ENCODE data around the gene CGB3.
"Not testable (repeated sequence)": the region's sequence is repeated elsewhere in the genome, so short reads cannot be mapped to it uniquely, and the experiment has no call there.

Gene CGB3

DNA sequence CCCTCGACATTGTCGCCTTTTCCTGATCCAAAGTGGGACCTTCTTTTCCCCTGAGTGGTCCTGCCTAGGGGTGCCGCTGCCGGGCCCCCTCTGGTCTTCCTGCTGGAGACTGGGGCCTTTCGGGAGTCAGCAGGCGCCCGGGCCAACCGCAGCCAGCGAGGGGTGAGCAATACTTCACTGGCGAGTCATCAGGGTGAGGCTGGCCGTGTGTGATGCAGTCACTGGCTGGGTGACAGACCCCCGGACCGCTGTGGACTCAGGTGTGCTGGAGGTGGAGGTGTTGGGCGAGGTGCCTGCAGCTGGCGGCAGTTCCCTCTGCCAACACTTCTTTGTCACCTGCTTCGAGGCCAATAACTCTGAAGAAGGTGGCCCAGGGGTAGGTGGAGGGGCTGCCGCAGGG is 18.0 kb upstream of the CGB3 start:
- DNase-seq: peak; percentile 59

DNA sequence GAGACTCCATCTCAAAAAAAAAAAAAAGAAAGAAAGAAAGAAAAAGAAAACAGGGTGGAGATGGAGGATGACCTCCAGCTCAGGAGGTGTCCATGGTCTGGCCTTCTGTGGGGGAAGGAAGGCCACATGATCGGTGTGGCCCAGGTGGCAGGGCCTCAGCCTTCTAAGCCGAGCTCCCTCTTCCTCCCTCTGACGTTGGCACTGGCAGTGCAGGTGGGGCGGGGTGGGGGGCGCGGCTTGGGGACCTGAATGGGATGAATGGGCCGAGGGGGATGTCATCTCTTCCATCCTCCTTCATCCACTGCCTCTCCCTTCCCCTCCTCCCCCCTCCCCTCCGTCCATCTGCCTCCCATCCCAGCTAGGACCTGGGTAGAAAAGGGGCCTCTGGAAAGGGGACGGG is 15.6 kb upstream of the CGB3 start:
- not testable (repeated sequence) for DNase-seq

GRCh38 chr19:49038557-49039276 is 14.6 kb upstream of the CGB3 start:
- DNase-seq: peak; percentile 89

GRCh38 chr19:49038111-49038510 is 14.0 kb upstream of the CGB3 start:
- DNase-seq: not testable (repeated sequence)

- not testable (repeated sequence) for DNase-seq
These were observed 12.7 kb upstream of the CGB3 start, which contains the start of gene CGB1 for GRCh38 chr19:49036815-49037214. Gene CGB1, minus strand, starts transcription at chr19:49036895. Its CDS starts 184 bp downstream, at chr19:49036711.

DNA sequence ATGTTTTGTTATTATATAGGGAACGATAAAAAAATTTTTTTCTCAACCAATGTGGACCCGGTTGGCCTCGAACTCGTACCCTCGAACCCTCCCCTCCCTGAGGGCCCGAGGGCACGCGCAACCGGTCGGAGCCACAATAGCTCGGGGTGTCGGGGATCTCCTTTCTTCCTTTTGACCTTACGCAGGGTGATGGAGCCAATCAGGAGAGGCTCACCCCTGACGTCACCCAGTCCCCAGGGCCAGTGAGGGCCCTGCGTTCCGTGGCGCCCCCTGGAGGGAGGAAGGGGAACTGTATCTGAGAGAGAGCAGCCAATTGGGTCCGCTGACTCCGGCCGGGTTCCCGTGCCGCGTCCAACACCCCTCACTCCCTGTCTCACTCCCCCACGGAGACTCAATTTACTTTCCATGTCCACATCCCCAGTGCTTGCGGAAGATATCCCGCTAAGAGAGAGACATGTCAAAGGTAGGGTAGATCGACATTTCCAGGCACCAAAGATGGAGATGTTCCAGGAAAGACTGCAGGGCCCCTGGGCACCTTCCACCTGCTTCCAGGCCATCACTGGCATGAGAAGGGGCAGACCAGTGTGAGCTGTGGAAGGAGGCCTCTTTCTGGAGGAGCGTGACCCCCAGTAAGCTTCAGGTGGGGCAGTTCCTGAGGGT is 7.6 kb upstream of the CGB3 start, which contains the start of gene CGB2:
Gene CGB2 (plus strand): TSS at position 249 of the 660 bp plus-strand sequence. CDS start 206 bp downstream, at position 455.
- DNase-seq: not testable (repeated sequence)

DNA sequence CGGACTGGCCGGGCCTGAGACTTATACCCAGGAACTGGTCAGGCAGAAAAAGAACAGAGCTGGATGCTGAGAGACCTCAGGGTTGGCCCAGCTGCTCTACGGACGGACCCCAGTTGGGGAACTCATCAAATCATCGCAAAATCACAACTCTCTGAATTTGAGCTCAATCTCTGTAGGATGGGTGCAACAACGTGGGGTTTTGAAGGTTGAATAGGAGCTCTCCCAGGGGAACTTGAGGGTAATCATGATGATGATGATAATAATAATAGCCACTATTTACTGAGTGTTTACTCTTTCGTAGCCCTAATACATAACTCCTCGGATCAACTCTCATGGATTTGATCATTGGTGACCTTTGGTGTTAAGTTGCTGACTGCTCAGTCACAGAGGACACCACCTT is 6.2 kb upstream of the CGB3 start:
- DNase-seq: not testable (repeated sequence)

GRCh38 chr19:49029749-49030148 is 5.6 kb upstream of the CGB3 start:
- peak; percentile 55 for DNase-seq

GRCh38 chr19:49028686-49029085 is 4.6 kb upstream of the CGB3 start:
- not testable (repeated sequence) for DNase-seq

DNA sequence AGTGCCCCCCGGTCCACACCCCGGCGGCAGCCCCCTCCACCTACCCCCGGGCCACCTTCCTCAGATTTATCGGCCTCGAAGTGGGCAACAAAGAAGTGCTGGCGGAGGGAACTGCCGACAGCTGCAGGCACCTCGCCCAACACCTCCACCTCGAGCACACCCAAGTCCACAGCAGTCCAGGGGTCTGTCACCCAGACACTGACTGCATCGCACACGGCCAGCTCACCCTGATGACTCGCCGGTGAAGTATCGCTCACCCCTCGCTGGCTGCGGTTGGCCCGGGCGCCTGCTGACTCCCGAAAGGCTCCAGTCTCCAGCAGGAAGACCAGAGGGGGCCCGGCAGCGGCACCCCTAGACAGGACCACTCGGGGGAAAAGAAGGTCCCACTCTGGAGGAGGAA is 1.5 kb upstream of the CGB3 start:
- DNase-seq: not testable (repeated sequence)

DNA sequence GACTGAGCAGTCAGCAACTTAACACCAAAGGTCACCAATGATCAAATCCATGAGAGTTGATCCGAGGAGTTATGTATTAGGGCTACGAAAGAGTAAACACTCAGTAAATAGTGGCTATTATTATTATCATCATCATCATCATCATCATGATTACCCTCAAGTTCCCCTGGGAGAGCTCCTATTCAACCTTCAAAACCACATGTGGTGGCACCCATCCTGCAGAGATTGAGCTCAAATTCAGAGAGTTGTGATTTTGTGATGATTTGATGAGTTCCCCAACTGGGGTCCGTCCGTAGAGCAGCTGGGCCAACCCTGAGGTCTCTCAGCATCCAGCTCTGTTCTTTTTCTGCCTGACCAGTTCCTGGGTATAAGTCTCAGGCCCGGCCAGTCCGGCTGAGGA is 955 bp upstream of the CGB3 start:
- not testable (repeated sequence) for DNase-seq

DNA sequence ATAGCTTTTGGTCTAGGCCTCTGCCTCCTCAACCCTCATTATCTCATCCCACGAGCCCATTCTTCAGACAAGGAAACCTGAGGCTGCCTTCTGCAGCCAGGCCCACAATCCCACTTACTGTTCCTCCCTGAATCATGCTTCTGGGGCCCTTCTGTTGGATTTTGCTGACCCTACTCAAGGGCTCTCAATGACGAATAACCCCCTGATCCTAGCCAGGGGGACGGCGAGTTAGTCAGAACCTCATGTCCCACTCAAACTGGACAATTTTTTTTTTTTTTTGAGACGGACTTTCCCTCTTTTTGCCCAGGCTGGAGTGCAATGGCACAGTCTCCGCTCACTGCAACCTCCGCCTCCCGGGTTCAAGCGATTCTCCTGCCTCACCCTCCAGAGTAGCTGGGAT is 2.0 kb downstream of the CGB3 start:
- no peak for DNase-seq

- DNase-seq: peak; percentile 72
These were observed 2.9 kb downstream of the CGB3 start for GRCh38 chr19:49020931-49021895.

DNA sequence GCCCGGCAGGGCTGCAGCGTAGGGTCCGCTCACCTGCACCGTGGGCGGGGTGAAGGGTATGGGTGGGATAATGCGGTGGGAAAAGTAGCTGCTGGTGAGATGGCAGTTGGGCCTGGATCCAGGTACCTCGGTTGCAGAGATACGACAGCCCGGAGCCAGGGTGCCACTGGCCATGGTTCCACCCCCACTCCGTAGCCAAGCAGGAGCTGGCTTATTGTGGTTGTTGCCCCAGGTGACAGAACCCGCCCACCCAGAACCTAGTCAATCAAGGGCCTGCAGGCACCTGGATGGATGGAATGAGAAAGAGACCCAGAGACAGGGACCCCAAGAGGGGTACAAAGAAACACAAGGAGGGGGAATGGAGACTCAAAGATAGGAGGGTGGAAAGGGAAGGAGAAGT is 3.8 kb downstream of the CGB3 start:
- no peak for DNase-seq

GRCh38 chr19:49019242-49019932 is 4.7 kb downstream of the CGB3 start:
- DNase-seq: peak; percentile 76

GRCh38 chr19:49018388-49019241 is 5.5 kb downstream of the CGB3 start:
- peak; percentile 33 for DNase-seq

- peak; percentile 79 for DNase-seq
These were observed 6.3 kb downstream of the CGB3 start for GRCh38 chr19:49017666-49018351.

GRCh38 chr19:49017041-49017665 is 7.0 kb downstream of the CGB3 start, which contains the start of gene LHB:
Gene LHB, minus strand, starts transcription at chr19:49017091. Its CDS starts 10 bp downstream, at chr19:49017081.
- no peak for DNase-seq

GRCh38 chr19:49016067-49016839 is 7.9 kb downstream of the CGB3 start:
- no peak for DNase-seq
